NCI-H526 (cell line): ENCODE results near the gene OR10P1.
"Not testable (repeated sequence)": the region's sequence is repeated elsewhere in the genome, so short reads cannot be mapped to it uniquely, and the experiment has no call there.

Experiments
- DNase-seq, 2 experiments: peaks; one replicate each; lab custom pipeline; 2025; lab: John Stamatoyannopoulos, UW

OR10P1 gene

GRCh38 chr12:55636853-55637252 is at the start of gene OR10P1:
Gene OR10P1, plus strand, starts transcription at chr12:55636892. Its CDS starts 0 bp downstream, at chr12:55636892.
- no peak for DNase-seq

GRCh38 chr12:55590152-55590551 is 46.5 kb upstream of the OR10P1 start:
- DNase-seq: not testable (repeated sequence)

GRCh38 chr12:55607821-55608594 is 28.7 kb upstream of the OR10P1 start:
- DNase-seq: no peak

- no peak for DNase-seq
Observed at GRCh38 chr12:55610598-55610997, 26.1 kb upstream of the OR10P1 start.

- DNase-seq: no peak
Observed at GRCh38 chr12:55612646-55613045, 24.0 kb upstream of the OR10P1 start.

- no peak for DNase-seq
Observed at GRCh38 chr12:55614764-55615163, 21.9 kb upstream of the OR10P1 start.

GRCh38 chr12:55619354-55620138 is 17.1 kb upstream of the OR10P1 start:
- peak; percentile 74 to 88 for DNase-seq

GRCh38 chr12:55624056-55624455 is 12.6 kb upstream of the OR10P1 start:
- DNase-seq: no peak

- DNase-seq: no peak
Observed at GRCh38 chr12:55626154-55626553, 10.5 kb upstream of the OR10P1 start.

- no peak for DNase-seq
Observed at GRCh38 chr12:55629058-55629841, 7.4 kb upstream of the OR10P1 start.

- no peak for DNase-seq
Observed at GRCh38 chr12:55631056-55631455, 5.6 kb upstream of the OR10P1 start.

GRCh38 chr12:55631733-55632132 is 5.0 kb upstream of the OR10P1 start:
- DNase-seq: no peak

- DNase-seq: no peak
Observed at GRCh38 chr12:55633151-55633550, 3.5 kb upstream of the OR10P1 start.

GRCh38 chr12:55636116-55636655 is 506 bp upstream of the OR10P1 start:
- no peak for DNase-seq

- no peak for DNase-seq
Observed at GRCh38 chr12:55637467-55637866, 775 bp downstream of the OR10P1 start.

GRCh38 chr12:55641595-55641994 is 4.9 kb downstream of the OR10P1 start:
- DNase-seq: no peak

GRCh38 chr12:55642267-55642666 is 5.6 kb downstream of the OR10P1 start:
- DNase-seq: no peak

GRCh38 chr12:55642669-55643068 is 6.0 kb downstream of the OR10P1 start:
- DNase-seq: no peak

- no peak for DNase-seq
Observed at GRCh38 chr12:55644591-55644990, 7.9 kb downstream of the OR10P1 start.

GRCh38 chr12:55647027-55647426 is 10.3 kb downstream of the OR10P1 start:
- DNase-seq: no peak

GRCh38 chr12:55650620-55651298 is 14.1 kb downstream of the OR10P1 start:
- DNase-seq: not testable (repeated sequence)

GRCh38 chr12:55651299-55651683 is 14.6 kb downstream of the OR10P1 start:
- no peak for DNase-seq
